GM19395 (cell line): ENCODE data around the gene SNX10.

Experiments
- ATAC-seq: cut with Tn5 transposase; IDR thresholded peaks from one replicate; pipeline ENCODE4 v1.9.1; 2021; ENCODE audit warnings: mild to moderate bottlenecking, moderate library complexity; ENCODE audit not compliant: unreplicated experiment

The SNX10 gene

DNA sequence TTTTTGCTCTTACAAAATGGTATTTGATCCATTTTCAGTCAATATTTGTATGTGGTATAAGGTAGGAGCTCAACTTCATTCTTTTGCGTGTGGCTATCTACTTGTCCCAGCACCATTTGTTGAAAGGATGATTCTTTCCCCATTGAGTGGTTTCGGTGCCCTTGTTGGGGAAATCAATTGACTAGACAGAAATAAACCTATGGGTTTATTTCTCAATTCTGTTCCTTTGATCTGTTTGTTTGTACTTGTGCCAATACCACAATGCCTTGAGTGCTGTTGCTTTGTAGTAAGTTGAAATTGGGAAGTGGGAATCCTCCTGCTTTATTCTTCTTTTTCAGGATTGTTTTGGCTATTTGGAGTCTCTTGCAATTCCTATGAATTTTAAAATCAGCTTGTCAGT is 41.0 kb downstream of the SNX10 start:
- ATAC-seq = no peak

DNA sequence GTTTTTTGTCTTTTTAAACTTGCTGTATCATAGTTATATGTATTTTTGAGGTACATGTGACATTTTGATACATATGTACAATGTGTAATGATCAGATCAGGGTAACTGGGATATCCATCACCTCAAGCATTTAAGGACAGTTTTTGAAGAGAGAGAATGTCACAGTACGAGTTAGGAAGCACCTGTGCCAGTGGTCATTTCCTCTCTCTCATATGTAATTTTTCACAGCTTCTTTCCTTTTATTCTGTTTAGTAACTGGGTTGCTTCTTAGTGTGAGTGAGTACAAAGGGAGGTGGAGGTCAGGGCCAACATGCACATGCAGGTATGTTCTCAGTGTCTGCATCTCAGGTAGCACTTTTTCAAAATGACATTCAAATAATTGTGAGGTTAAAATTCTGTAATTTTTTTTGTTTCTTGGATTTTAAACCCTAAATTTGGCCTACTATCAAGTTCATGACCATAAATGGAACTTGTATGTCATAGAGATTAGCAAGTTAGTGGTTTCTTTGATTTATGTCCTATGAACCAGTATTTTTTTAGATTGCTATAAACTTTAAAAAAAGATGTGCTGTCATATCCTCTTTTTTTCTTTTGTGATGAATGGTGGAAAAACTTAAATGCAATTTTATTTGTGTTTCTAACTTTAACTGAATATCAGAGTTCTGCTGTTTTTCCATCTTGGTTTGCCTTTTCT is 42.7 kb downstream of the SNX10 start:
- no peak for ATAC-seq

GRCh38 chr7:26337232-26337865 is 45.7 kb downstream of the SNX10 start:
- ATAC-seq = no peak

DNA sequence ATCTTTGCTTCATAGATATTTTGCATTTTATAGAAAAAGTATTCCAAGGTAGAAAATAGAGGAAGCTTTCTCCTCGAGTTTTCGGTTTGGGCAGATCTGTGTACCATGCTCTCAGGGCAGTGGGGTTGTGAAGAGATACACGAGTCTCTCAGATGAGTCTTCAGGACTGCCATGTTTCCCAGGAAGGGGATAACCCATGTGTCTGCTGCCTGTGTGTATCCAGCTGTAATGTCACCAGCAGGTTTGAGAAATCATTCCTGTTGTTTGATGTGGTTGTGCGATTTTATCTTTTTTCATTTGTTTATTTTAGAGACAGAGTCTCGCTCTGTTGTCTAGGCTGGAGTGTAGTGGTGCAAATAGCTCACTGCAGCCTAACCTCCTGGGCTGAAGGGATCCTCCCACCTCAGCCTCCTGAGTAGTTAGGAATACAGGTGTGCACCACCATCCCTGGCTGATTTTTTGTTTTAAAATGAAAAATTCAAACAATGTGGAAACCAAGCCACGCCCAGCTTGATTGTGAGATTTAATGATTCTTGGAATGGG is 48.9 kb downstream of the SNX10 start:
- no peak for ATAC-seq

DNA sequence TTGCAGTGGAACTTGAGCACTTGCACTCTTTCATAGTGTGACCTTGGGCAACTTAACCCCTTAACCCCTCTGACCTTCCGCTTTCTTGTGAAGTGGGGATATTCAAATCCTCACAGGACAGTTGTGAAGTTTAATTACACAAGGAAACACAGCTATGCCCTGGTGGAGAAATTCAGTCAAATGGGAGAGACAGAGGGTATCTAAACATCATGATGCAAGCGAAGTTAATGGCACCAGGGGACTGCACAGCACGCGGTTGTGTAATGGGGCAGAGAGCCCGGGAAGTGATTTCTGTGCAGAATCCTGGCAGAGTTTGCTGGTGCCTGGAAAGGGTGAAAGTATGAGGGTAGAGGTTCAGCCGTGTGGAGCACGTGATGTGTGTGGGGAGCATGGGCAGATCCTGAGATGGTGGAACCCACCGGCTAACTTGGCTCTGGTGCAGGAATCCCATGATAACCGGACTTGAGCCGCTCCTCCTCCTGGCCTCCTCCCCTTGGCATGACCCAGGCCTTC is 51.7 kb downstream of the SNX10 start:
- no peak for ATAC-seq

GRCh38 chr7:26343837-26344236 is 52.2 kb downstream of the SNX10 start:
- ATAC-seq = no peak

GRCh38 chr7:26345202-26345601 is 53.5 kb downstream of the SNX10 start:
- ATAC-seq = no peak

GRCh38 chr7:26345837-26346236 is 54.2 kb downstream of the SNX10 start:
- ATAC-seq = no peak

GRCh38 chr7:26346611-26347203 is 55.0 kb downstream of the SNX10 start:
- ATAC-seq = no peak

GRCh38 chr7:26348234-26348851 is 56.7 kb downstream of the SNX10 start:
- peak; percentile 65 for ATAC-seq

- no peak for ATAC-seq
Observed at GRCh38 chr7:26349005-26349915, 57.6 kb downstream of the SNX10 start.

- no peak for ATAC-seq
Observed at GRCh38 chr7:26351171-26351570, 59.5 kb downstream of the SNX10 start.

DNA sequence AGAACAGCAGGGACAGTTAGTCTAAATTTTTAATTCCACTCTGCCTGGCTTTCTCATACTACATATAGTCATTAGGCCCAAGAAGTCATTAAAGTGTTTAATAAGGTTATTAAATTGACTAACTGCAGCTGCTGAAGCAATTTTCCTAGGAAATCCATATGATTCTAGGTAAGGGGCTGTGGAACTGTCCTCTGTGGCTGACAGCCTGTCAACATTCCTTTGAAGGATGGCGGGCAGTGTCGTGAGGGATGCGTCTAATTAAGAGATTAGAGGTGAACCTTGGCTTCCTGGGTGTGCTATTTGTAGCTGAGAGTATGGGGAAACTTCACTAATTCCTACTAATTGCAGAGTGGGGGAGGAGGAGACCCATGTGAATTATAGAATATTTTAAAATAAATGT is 64.6 kb downstream of the SNX10 start:
- no peak for ATAC-seq

DNA sequence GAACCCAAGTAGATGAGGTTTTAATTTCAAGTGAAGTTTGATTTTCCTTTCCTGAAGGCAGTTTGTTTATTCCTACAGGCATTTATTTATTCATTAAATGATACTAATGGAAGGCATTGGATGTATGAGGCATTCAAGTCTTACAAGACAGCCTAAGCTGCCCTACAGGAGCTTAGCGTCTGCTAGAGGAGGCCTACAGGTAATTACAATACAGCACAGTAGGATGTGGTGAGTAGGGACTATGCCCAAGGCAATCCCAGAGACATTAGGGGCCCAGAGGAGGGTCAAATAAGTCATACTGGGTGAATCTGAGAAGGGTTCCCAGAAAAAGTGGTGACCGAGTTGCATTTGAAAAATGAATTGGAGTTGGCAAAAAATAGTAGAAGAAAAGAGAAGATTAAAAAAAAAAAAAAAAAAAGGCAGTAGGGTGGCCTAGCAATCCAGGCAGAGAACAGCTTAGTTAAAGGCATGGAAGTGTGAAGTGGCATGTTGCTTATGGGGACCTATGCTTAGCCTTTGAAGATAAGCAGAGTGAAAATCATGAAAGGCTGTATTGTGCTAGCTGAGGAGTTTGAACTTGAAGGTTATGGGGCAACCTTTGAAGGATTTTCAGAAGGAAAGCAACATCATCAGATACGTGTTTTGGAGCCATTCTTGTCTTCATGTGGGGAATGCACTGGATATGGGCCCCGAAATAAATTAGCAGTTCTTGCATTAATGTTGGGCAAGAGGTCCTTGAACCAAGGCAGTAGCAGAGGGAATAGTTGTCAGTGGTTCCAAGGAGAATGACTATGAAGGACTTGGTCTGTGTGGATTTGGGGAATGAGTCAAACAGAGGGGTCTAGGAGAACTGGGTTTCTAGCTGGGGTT is 65.5 kb downstream of the SNX10 start:
- no peak for ATAC-seq

DNA sequence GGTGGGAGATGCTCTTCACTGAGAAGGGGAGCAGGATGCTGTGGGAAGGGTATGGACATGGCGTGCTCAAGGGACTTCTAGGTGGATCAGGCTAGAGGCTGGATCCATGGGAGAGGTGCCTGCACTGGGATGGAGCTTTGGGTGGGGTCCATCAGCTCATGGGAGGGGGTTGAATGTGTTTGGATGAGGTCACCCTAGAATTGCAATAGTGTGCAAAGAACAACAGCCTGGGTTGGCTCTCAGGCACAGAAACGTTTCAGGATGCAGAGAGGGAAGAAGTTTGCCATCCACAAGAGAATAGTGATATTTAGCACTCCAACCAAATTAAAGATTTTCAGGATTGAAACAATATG is 66.1 kb downstream of the SNX10 start:
- ATAC-seq = no peak

GRCh38 chr7:26360650-26361049 is 69.0 kb downstream of the SNX10 start:
- no peak for ATAC-seq

GRCh38 chr7:26361637-26362036 is 70.0 kb downstream of the SNX10 start:
- ATAC-seq = no peak

- no peak for ATAC-seq
Observed at GRCh38 chr7:26363465-26363864, 71.8 kb downstream of the SNX10 start.

DNA sequence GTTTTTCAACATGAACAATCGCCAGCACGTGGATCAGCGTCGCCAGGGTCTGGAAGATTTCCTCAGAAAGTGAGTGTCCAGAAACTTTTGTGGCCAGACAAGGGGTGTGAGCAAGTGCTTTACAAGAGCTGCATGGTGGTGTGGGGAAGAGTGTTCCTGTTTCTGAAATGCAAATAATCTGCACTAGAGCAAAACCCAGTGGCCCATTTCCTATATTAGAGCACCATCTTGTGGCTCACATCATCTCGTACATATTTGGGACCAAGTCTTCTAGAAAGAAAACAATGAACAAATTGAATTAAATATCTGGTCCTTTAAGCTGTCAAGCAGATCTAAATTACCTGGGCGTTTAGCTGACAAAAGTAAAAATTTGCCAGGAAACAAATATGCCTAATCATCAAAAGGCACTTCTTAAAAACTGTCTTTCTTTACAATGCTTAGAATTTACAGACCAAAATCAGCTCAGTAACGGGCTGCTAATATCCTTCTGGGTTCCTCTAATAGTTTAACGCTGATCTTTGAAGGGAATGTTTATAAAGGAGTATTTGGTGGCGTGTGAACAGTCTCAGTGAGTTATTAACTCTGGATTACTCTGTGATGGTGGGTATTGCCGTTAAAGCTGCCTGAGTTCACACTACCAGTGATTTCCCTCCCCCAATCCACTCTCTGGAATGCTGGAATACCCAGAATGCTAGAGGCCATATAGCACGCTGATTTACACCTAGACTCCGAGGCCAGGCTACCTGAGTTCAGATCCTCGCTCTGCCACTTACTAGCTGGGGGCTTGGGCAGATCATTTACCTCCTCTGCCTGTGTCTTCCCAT is 73.6 kb downstream of the SNX10 start:
- ATAC-seq = peak; percentile 85
